ENCODE data around the gene CMSS1.

CMSS1 gene

DNA sequence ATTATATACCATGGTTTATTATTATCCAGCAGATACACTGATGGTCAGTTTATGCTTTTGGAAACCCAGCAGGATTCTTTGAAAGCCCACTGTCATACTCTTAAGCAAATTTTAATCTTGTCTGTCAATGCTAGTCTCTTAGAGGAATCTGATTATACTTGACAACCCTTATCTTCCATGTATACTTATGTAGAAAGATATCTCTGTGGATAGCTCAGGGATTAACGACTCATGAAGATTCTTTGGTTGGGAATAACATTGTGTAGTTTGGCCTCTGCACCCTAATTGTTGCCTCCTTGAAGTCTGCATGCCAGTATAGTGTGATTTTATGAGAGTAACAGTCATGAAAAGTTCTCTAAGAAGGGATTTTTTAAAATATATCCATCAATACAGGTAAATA is 263.6 kb downstream of the CMSS1 start:
- no peak overlapping the region for H2AFZ ChIP-seq
- H3K9ac ChIP-seq: no peak overlapping the region
- H3K36me3 ChIP-seq (ENCODE audit: control insufficient read depth, insufficient read depth, low read length): no peaks in the 10 kb centered on the region
- no peak overlapping the region for H3K27ac ChIP-seq
- no peaks in the 10 kb centered on the region for H3K9me3 ChIP-seq (ENCODE audit: control insufficient read depth, low read length)
- H3K27me3 ChIP-seq (ENCODE audit: control insufficient read depth, insufficient read depth, low read length): no peaks in the 10 kb centered on the region
- no peaks in the 10 kb centered on the region for H3K79me2 ChIP-seq
- TF ChIP-seq, protein P1, sequence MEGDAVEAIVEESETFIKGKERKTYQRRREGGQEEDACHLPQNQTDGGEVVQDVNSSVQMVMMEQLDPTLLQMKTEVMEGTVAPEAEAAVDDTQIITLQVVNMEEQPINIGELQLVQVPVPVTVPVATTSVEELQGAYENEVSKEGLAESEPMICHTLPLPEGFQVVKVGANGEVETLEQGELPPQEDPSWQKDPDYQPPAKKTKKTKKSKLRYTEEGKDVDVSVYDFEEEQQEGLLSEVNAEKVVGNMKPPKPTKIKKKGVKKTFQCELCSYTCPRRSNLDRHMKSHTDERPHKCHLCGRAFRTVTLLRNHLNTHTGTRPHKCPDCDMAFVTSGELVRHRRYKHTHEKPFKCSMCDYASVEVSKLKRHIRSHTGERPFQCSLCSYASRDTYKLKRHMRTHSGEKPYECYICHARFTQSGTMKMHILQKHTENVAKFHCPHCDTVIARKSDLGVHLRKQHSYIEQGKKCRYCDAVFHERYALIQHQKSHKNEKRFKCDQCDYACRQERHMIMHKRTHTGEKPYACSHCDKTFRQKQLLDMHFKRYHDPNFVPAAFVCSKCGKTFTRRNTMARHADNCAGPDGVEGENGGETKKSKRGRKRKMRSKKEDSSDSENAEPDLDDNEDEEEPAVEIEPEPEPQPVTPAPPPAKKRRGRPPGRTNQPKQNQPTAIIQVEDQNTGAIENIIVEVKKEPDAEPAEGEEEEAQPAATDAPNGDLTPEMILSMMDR (IDR thresholded peaks at IDR 0.05): no peak
- no peak overlapping the region for H3K4me3 ChIP-seq (ENCODE audit: low read depth, low read length)
- no peaks in the 10 kb centered on the region for H3K4me1 ChIP-seq
- H3K4me2 ChIP-seq (ENCODE audit: low read length): no peak overlapping the region

DNA sequence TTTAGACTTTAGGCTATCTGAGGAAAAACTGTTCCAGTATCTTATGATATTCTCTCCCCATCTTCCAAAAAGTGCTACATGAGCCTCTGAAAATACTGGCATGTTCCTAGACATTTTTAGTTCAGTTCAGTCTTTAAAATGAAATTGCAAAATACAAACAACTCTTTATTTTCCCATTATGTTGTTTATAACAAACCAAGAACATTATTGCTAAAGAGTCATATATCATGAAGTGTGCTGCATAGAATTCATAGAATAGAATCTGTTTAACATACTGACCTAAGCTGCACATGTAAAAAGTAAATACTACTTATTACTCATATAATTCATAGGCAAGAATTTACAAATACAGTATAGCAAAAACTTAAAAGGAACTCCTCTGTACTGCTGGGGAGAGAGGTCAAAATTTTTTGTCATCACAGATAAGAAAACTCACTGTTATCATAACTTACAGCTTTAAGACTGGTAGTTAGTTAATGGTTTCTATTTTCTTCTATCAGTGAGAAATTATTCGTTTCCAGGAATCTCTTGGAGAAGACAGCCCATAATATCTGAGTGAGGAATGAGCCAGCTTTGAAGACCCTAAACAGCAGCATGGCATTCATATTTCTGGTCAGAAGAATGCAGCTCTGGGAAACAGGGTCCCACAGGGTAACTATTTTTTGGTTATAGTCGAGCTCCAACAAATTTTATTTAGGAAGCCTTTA is 264.5 kb downstream of the CMSS1 start:
- Histone ChIP-seq H3K4me1 (no peaks in the 10 kb centered on the region), H2AFZ (no peak overlapping the region), H3K36me3 (ENCODE audit: control insufficient read depth, insufficient read depth, low read length) (no peaks in the 10 kb centered on the region), H3K27me3 (ENCODE audit: control insufficient read depth, insufficient read depth, low read length) (no peaks in the 10 kb centered on the region), H3K79me2 (no peaks in the 10 kb centered on the region), H3K27ac (no peak overlapping the region), H3K9me3 (ENCODE audit: control insufficient read depth, low read length) (no peaks in the 10 kb centered on the region), H3K9ac (no peak overlapping the region), H3K4me3 (ENCODE audit: low read depth, low read length) (no peak overlapping the region), H3K4me2 (ENCODE audit: low read length) (no peak overlapping the region)
- TF ChIP-seq, protein P1 (IDR thresholded peaks at IDR 0.05): no peak

DNA sequence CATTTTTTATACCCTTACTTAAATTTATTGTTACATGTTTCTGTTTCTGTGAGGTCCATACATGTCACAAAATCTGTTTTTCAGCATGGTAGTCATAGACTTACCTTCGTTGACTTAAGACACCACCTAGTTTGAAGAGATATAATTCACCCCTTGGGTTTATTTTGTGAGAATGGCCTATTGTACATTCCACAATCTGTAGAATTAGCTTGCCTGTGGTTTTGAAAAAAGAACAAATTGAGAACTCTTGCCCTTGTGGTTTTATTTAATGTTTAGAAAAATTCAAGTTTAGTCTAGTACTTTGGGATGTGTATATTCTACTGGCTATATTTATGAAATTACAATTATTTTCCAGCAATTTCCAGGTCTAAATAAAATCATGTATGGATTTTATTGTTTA is 265.1 kb downstream of the CMSS1 start:
- no peaks in the 10 kb centered on the region for H3K9me3 ChIP-seq (ENCODE audit: control insufficient read depth, low read length)
- TF ChIP-seq, protein P1 (IDR thresholded peaks at IDR 0.05): no peak
- no peaks in the 10 kb centered on the region for H3K36me3 ChIP-seq (ENCODE audit: control insufficient read depth, insufficient read depth, low read length)
- no peak overlapping the region for H2AFZ ChIP-seq
- H3K79me2 ChIP-seq: no peaks in the 10 kb centered on the region
- no peaks in the 10 kb centered on the region for H3K27me3 ChIP-seq (ENCODE audit: control insufficient read depth, insufficient read depth, low read length)
- no peaks in the 10 kb centered on the region for H3K4me1 ChIP-seq
- H3K4me2 ChIP-seq (ENCODE audit: low read length): no peak overlapping the region
- H3K4me3 ChIP-seq (ENCODE audit: low read depth, low read length): no peak overlapping the region
- H3K27ac ChIP-seq: no peak overlapping the region
- no peak overlapping the region for H3K9ac ChIP-seq

DNA sequence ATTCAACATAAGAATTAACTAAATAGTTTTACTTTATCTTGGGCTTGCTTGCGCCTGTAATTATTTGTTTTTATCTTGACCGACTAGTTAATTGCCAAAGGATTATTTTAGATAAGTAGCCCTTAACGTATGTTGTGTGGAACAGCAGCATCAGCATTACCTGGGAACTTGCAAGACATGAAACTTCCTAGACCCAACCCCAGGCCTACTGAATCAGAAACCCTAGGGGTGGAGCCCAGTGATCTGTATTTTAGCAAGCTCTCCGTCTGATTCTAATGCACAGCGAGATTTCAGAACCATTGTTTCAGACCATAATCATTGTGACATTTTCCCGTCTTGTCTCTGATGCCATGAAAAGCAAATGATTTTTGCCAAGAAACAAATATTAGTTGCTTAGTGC is 265.5 kb downstream of the CMSS1 start:
- Histone ChIP-seq H3K79me2 (no peaks in the 10 kb centered on the region), H3K4me3 (ENCODE audit: low read depth, low read length) (no peak overlapping the region), H3K36me3 (ENCODE audit: control insufficient read depth, insufficient read depth, low read length) (no peaks in the 10 kb centered on the region), H3K9ac (no peak overlapping the region), H3K4me1 (no peaks in the 10 kb centered on the region), H3K27ac (no peak overlapping the region), H3K9me3 (ENCODE audit: control insufficient read depth, low read length) (no peaks in the 10 kb centered on the region), H2AFZ (no peak overlapping the region), H3K4me2 (ENCODE audit: low read length) (no peak overlapping the region), H3K27me3 (ENCODE audit: control insufficient read depth, insufficient read depth, low read length) (no peaks in the 10 kb centered on the region)
- TF ChIP-seq, protein P1 (IDR thresholded peaks at IDR 0.05): no peak
